ENCODE data around the gene CLMP.
"Not testable (repeated sequence)": the region's sequence is repeated elsewhere in the genome, so short reads cannot be mapped to it uniquely, and the experiment has no call there.

The CLMP gene

DNA sequence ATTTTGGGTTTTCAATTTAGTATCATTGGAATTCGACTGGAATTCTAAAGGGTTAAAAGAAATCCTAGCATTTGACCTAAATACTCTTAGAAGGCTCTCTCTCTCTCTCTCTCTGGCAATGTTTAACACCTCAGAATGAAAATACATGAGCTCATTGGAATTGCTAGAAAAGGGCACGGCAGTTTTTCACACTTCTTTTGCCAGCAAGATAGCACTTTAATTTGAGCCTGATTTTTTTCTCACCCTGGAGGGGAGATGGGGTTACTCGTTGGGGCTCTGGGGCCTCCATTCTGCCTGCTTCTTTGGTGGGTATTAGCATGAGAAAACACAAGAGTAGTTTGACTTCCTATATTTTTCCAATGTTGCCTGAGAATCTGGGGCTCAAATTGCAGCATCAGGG lies 22.8 kb upstream of the CLMP start:
- DNase-seq (ENCODE audit: low spot score), result no peak

DNA sequence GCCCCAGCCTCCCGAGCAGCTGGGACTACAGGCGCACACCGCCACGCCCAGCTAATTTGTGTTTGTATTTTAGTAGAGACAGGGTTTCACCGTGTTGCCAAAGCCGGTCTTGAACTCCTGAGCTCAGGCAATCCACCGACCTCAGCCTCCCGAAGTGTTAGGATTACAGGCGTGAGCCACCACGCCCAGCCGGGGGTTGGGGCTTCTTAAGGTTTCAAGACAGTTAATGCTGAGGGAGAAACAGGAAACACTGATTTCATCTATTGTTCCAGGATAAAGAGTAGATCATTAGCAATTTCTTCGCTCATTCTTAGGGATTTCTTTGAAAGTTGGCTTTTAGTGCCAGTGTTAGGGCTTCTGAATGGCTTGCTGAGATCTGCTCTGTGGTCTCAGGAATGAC lies 21.2 kb upstream of the CLMP start:
- DNase-seq (ENCODE audit: low spot score), result no peak

DNA sequence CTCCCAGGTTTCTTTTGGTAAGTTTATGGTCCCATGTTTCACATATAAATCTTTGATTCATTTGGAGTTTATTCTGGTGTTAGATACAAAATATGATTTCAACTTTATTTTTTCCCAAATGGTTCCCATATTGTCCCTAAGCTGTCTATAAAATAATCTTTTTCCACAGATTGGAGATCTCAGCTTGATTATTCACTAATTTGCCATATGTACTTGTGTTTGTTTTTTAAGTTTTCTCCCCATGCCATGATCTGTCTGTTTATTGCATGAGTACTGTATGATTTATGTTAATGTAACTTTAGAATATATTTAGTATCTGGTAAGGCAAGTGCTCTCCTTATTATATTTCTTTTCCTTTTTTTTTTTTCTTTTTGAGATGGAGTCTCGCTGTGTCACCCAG lies 19.9 kb upstream of the CLMP start:
- no peak for DNase-seq (ENCODE audit: low spot score)

DNA sequence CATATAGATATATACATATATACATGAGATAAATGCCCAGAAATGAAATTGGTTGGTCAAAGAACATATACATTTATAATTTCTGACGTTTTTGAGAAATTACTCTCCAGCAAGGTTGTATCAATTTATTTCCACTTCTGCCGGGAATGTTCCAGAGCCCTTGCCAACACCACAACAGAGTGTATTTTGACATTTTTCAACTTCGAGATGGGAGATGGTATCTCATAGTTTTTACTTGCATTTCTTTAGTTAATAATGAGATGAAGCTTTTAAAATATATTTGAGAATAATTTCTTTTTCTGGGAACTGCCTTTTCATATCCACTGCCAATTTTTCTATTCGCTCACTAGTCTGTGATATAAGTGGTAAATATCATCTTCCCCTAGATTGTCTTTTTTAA lies 19.3 kb upstream of the CLMP start:
- DNase-seq (ENCODE audit: low spot score), result no peak

DNA sequence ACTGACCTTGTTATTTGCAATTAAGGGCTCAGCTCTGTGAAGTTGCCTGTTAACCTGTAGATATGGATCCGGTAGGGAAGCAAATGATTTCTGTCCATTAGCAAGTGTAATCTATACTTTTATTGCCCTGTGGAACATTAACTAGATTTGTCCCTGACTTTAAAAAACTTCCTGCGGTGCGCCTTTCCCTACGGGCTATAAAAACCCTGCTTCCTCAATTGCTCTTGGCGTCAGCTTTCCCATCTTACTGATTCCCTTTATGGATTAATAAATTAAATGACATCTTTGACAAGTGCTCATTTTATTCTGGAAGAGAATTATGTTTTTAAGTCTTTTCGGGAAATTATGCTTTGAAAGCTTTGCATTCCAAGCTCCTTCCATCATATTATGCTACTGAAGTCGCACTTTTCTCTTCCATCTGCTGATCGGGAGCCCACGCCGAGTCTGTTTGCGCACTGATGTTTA lies 18.3 kb upstream of the CLMP start:
- DNase-seq (ENCODE audit: low spot score), result no peak

DNA sequence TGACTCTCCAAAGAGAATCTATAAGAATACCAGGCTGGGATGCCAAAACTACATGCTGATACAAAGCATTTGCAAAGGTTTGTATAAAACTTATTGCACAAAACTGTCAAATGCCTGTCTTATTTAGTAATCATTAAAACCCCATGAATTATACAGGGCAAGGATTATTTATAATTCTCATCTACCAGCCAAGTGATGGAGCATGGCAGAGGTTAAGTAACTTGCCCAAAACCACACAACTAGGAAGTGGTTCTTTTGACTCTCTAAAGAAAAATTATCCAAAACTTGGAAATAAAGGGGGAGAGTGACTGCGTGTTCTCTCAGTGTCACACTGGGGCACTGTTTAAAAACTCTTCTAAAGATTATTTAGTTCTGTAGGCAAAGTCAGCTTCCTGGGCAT lies 17.4 kb upstream of the CLMP start:
- no peak for DNase-seq (ENCODE audit: low spot score)

DNA sequence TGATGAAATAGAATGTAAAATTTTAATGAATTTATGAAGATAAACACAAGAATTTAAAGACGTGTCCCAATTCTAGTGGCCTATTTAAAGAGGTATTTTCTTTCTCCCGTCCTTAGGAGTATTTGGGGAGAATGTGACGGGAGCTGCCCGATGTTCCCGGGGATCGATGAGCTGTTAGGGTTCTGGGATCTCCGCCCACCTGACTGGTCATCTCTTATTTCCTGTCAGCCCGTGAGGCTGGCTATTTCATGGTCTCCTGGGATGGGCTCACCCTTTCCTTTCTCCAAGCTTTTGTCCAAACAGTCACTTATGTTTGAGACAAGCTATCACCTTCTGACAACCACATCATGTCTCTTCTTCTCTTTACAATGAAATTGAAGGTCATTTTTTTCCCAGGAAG lies 16.9 kb upstream of the CLMP start:
- no peak for DNase-seq (ENCODE audit: low spot score)

DNA sequence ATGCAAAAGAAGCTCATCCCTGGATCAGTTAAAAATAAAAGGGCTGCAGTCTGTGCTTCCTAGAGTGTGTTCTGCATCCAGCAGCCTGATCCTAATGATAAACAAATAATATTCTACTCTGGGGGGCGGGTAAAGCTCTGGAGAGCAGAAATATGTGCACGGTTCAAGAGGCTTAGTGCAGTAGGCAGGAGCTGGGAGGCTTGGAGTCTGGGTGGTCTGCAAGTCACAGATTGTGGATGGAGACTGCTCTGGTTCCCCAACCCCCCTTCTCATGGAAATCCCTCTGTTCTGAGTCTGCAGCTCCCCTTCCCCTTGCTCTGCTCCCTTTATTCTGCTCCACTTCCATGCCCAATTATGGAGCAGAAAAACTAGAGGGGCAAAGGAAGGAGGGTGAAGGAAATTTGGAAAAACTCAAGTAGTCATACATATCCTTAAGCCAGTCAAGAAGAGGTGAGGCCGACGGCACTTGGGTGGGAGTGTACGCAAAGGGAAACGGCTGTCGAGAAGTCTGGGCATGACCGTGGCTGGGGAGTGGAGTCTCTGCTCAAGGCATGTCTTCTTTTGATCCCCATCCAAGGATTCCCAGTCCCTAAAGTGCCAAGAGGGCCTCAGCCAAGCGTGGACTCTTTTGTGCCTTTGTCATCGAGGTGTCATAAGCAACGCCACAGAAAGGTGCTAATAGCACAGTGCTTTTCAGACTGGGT lies 16.3 kb upstream of the CLMP start:
- no peak for DNase-seq (ENCODE audit: low spot score)

DNA sequence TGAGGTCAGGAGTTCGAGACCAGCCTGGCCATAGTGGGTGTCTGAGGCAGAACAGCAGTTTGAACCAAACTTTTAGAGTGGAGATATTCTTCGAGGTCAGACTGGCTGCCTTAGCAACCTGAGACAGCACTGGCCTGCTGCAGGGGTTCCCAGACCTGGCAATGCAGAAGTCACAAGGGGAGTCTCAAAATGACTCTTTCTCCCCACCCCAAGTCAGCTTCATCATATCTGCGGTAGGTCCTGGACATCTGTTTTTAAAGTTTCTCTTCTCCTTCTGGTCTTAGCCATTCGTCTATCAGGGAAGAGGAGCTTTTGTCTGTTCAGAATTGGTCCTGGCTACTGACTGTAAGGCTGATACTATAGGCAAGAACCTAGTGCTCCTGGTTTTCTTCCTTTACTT lies 14.5 kb upstream of the CLMP start:
- no peak for DNase-seq (ENCODE audit: low spot score)

DNA sequence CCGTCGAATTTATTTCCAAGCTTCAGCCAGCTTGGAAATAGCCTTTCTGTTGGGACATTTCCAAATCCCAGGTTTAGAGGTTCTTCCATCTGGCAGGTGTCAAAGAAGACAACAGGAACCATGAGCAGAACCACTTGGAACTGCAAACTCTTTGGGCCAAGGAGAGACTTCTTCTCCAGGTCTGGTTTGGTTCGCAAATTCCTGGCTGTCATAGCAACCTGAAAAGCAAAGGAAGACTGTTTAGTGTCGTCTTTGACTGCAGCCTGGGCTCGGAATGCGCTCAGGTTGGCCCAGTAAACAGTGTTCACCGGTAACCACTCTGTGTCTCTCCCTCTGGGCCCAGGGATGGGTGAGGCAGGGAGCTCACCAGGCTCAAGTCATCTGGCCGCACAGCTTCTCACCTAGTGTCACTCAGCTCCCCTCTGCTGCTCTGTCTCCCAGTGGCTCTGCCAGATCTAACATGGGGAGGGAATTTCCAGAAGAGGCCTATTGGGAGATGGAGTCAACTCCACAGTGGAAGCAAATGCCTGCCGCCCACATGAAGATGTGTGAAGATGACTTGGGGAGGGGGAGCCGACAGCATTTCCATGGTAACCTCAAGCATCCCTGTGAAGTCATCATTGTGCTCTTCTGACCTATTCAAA lies 11.9 kb upstream of the CLMP start:
- DNase-seq (ENCODE audit: low spot score), result no peak

DNA sequence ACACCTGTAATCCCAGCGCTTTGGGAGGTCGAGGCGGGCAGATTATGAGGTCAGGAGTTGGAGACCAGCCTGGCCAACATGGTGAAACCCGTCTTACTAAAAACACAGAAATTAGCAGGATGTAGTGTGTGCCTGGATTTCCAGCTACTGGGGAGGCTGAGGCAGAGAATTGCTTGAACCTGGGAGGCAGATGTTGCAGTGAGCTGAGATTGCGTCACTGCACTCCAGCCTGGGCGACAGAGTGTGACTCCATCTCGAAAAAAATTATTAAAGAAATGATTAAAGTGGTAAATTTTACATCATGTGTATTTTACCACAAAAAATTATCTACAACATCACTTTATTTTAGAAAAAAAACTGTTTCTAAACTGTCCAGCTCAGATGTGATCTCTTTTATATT lies 11.0 kb upstream of the CLMP start:
- DNase-seq (ENCODE audit: low spot score), result not testable (repeated sequence)

DNA sequence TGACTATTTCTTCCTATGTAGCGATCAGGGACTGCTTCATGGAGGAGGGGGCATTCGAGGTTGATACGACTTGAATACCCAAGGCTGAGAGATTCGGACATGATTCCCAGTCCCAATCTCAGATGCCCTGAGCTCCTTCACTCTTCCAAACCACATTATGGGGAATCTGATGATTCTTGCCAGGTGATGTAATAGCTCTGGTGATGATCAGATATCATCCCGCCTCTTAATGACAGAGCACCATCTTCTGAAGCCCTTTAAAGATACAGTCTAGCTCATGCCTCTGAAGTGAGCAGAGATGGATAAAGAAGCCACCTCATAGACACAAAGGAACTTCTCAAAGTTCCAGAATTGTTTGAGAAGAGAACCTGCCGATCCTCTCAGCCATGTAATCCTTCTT lies 8.9 kb upstream of the CLMP start:
- DNase-seq (ENCODE audit: low spot score), result no peak

DNA sequence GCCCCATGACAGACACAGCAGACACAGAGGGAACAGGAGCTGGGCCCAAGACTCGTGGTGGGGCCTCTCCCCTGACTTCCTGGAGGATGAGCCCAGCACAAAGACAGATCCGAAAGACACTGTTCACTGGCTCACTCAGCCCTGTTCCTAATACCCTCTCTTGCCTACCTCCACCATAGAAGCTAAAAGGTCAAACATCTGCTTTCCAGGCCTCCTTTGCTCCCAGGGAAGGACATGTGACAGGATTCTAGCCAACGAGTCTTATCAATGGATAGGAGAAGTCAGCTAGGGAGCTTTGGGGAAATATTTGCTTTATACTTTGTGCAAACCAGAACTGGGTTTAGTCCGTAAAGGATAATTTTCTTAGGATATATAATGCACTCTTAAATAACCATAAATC lies 8.4 kb upstream of the CLMP start:
- no peak for DNase-seq (ENCODE audit: low spot score)

DNA sequence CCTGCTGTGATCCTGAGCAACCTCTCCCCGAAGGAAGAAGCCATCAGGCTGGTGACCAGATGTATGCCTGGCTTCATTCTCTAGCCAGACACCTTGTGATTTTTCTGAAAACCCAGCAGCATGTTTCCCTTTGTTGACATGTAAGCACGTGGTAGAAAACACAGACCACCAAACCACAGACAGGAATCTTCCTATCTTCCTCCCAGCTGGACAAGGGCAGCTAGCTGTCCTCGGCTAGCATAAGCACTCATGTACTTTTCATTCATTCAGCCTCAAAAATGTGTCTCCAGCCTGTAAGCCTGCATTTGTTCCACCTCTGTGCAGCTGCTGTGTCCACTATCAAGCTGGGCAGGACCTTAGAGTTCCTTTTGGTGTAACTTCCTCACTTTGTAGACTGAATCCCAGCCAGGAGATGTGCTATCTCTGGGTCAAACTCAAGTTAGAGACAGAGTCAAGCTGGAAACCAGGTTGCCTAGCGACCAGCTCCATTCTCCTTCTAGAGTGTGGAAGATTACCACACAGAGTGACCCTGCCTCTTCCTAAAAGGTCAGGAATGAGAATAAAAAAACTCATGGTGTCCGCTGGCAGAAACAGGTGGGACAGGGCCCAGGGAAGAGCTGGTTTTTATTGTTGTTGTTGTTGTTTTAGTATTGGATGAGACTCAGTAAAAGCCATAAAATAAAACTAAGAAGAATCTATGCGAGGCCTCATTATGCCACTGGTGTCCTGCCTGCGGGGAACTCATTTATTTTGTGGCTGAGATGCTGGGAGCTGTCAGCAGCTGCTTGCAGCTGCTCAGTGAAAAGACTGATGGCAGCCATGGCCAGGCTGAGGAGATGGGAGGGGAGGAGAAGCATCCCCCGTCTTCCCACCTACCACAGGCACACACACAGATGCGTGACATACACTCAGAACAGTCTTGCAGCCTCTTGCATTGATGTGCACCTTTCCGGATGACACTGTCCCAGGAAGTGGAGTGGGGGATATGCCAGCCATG lies 7.4 kb upstream of the CLMP start:
- DNase-seq (ENCODE audit: low spot score), result no peak

DNA sequence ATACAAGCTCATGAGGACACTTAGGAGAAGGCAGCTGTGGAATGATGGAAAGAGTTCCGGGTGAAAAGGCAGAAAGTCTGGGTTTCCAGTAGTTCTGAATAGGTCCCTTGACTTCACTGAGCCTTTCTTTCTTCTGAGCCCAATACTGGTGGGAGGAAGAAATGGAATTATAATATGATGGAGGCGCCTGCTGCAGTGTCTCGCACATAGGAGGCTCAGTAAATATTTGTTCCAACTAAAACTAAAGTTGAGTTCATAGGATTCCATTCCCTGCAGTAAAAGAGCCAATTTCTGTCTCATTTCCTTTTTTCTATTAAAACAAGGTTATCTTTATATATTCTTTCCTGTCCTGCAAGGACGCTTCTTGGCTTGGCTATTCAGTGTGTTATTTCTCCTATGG lies 5.2 kb upstream of the CLMP start:
- no peak for DNase-seq (ENCODE audit: low spot score)

DNA sequence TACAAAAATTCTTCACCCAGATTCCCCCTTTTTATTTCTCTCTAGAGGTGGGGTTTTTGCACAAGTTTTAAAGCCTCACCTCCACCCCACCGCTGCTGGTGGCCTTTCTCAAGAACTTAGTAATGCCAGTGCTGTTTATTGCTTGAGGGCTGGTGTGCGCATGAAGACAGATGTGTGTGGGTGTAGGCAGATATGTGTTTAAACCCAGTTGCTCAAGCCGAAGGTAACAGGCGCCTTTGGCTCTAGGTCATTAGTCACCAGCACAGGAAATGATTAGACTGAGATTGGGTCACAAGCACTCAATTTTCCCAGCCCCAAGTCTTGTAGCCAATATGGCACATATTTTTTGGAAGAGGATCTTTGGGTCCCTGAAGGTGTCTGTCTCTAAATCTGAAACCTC lies 2.7 kb upstream of the CLMP start:
- no peak for DNase-seq (ENCODE audit: low spot score)

DNA sequence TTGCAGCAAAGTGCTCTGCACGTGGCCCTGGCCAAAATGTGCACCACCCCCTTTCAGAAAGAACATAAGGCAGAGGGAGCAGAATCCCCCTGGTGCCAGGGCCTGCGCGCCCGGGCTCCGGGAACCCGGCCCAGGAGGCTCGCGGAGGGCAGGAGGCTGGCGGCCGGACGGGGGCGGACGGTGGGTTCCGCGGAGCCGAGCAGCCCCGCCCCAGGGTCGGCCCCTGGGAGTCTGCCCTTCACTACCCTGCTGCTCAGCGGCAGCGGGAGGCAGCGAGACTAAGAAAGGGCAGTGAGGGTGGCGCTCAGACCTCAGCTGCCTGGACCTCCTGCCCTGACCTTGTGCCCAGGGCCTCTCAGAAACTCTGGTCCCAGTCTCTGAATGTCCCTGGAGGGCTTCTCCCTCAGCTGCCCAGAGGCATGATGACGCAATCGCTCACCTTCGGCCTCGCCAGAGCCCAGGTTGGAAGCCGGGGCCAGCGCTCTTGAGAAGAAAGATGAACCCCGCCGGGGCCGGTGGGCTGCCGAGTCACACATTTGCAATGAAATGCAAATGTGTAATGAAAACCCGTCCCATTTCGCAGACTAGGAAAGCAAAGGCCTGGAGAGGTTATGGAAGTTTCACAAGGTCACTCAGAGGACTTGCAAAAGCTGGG lies 1.1 kb upstream of the CLMP start:
- no peak for DNase-seq (ENCODE audit: low spot score)

DNA sequence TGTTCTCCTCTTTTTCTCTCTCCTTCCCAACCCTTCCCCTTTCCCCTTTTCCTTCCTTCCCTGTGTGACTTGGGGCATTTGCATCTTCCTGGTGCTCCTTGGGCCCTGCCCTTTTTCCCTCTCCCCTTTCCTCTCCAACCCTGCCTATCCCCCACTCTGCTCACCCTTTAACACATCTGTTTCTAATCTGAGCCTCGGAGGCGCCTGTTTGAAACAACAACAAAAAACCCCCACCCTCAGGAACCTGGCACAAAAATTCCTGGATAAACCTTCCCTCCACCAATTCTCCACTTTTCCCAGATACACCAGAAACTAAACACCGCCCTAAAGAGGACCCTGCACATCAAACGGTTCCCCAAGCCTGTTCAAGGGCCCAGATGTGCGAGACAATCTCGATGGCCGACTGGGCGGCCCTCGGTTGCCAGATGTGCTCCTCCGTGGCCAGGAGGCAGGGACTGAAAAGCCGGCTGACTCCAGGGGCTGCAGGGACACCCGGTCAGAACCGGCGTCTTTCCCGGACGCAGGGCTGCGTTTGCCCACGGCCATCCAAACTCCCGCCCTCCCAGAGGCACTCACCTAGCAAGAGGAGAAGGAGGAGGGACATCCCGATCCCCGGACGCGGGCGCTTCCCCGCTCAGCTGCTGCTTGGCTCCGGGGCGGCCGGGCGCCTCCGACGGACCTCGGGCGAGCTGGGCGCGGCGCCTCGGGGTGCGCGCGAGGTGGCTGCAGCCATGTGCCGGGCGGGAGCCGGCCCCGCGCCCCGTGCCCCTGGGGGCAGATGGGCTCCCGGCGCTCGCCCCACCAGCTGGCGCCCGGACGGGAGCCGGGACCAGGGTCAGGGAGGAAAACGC lies 486 bp downstream of the CLMP start:
- no peak for DNase-seq (ENCODE audit: low spot score)

DNA sequence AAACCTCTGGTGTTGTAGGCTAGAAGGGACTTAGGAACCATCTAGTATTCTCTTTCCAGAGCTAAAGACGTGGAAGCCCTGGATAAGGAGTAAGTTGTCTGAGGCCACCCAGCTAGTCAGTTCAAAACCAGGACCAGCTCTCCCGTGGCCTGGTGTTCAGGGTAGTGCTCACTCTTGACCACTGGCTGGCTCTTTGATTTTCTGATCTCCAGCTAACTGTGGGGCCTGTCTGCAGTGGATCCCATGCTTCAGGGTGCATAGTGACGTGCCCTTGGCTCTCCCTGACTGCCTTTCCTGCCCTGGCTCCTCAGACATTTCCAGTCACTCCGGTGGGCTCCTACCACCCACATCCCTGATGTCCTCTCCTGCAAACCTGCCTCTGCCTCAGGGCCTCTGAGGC lies 1.3 kb downstream of the CLMP start:
- no peak for DNase-seq (ENCODE audit: low spot score)

DNA sequence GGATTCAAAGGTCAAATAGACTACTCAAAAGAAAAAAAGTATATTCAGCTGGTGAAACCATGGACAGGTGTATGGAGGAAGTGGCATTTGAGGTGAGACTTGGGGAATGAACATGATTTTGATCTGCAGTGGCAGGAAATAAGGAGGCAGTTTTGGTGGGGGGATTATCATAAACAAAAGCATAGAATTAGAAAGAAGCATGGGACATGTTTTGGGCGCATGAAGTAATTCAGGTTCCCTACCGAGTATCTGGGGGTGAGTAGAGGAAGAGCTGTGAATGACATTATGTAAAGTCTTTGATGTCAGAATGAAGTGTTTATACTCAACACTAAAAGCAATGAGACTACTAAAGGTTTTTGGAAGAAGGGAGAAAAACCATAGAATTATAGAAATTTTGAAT lies 3.1 kb downstream of the CLMP start:
- no peak for DNase-seq (ENCODE audit: low spot score)

DNA sequence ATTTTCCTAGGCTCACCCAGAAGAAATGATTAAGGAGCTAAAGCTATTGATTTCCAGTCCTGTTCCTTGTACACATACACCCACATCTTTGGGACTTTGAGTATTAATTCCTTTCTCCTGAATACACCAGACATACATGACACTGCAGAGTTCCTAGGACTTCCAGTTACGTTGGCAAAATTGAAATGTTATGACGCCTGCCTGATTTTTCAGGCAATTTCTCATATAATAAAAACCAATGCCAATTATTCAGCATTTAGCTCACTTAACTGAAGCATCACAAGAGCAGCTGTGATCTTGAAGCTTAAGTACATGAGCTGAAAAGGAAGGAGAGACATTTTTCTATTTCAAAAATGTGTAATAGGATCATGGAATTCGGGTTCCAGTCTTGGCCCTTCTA lies 4.5 kb downstream of the CLMP start:
- no peak for DNase-seq (ENCODE audit: low spot score)
